ENCODE data around the gene PHOSPHO2. TPM values are rescaled to one million over a fixed set of nuclear protein-coding genes. Genes with fewer than 3 reads are reported as not detected.

Gene PHOSPHO2
- total and polyA plus RNA-seq, 11 donors = 0.80 to 5.4 (median 3.0) TPM

- intact Hi-C loops (cut with DNase I) = no loop called here
- H3K27me3 ChIP-seq = no peaks in the 10 kb centered on the region
- no peak for TF ChIP-seq CTCF (IDR thresholded peaks at IDR 0.05)
- no peak for TF ChIP-seq POLR2A (IDR thresholded peaks at IDR 0.05)
- no peak overlapping the region for H3K4me3 ChIP-seq
- 58 to 87% (median 80%) methylated on average over 7 of the region's 7 CpGs for WGBS, 4 donors
- no peaks in the 10 kb centered on the region for H3K9me3 ChIP-seq
- peaks cover 0 to 4% (median 0%) of the 10 kb centered on the region in 9 donors for H3K36me3 ChIP-seq
- ATAC-seq (no peak), DNase-seq (no peak)
- H3K27ac ChIP-seq = no peak overlapping the region
- H3K4me1 ChIP-seq = peaks cover 0 to 21% (median 13%) of the 10 kb centered on the region in 12 donors
Observed at GRCh38 chr2:169711751-169712509, 17.7 kb downstream of the PHOSPHO2 start.

GRCh38 chr2:169712791-169713227, 18.5 kb downstream of the PHOSPHO2 start:
- no peak for DNase-seq
- no peak for ATAC-seq
- Histone ChIP-seq H3K4me1 (peaks cover 0 to 26% (median 13%) of the 10 kb centered on the region in 12 donors), H3K36me3 (peaks cover 0 to 4% (median 0%) of the 10 kb centered on the region in 9 donors), H3K27me3 (no peaks in the 10 kb centered on the region), H3K4me3 (no peak overlapping the region), H3K27ac (no peak overlapping the region), H3K9me3 (no peaks in the 10 kb centered on the region)
- WGBS, 4 donors = 87 to 99% (median 97%) methylated on average over 9 of the region's 9 CpGs
- intact Hi-C loops (cut with DNase I) = no loop called here
- TF ChIP-seq CTCF (IDR thresholded peaks at IDR 0.05) (no peak), POLR2A (IDR thresholded peaks at IDR 0.05) (no peak)

- no peak for DNase-seq
- 55 to 74% (median 64%) methylated on average over 3 of the region's 3 CpGs for WGBS, 4 donors
- no peak overlapping the region for H3K4me3 ChIP-seq
- no peaks in the 10 kb centered on the region for H3K9me3 ChIP-seq
- intact Hi-C loops (cut with DNase I) = no loop called here
- TF ChIP-seq CTCF (IDR thresholded peaks at IDR 0.05) (no peak), POLR2A (IDR thresholded peaks at IDR 0.05) (no peak)
- no peaks in the 10 kb centered on the region for H3K27me3 ChIP-seq
- H3K27ac ChIP-seq = no peak overlapping the region
- no peak for ATAC-seq
- peaks cover 0 to 26% (median 13%) of the 10 kb centered on the region in 12 donors for H3K4me1 ChIP-seq
- peaks cover 0 to 4% (median 0%) of the 10 kb centered on the region in 9 donors for H3K36me3 ChIP-seq
Observed at GRCh38 chr2:169713331-169713730, 19.1 kb downstream of the PHOSPHO2 start.

- no peak for DNase-seq
- ATAC-seq = no peak
- TF ChIP-seq CTCF (IDR thresholded peaks at IDR 0.05) (no peak), POLR2A (IDR thresholded peaks at IDR 0.05) (no peak)
- Histone ChIP-seq H3K36me3 (peaks cover 0 to 4% (median 0%) of the 10 kb centered on the region in 9 donors), H3K27me3 (no peaks in the 10 kb centered on the region), H3K4me3 (no peak overlapping the region), H3K4me1 (peaks cover 0 to 26% (median 13%) of the 10 kb centered on the region in 12 donors), H3K9me3 (no peaks in the 10 kb centered on the region), H3K27ac (no peak overlapping the region)
- intact Hi-C loops (cut with DNase I) = no loop called here
- WGBS, 4 donors = 79 to 90% (median 85%) methylated on average over 6 of the region's 6 CpGs
Observed at GRCh38 chr2:169714699-169715098, 20.4 kb downstream of the PHOSPHO2 start.

Measured in heart left ventricle (tissue), 16 donors.